Urinary bladder (tissue), 4 donors: ENCODE results near the gene SORCS2. TPM values are rescaled to one million over a fixed set of nuclear protein-coding genes. Genes with fewer than 3 reads are reported as not detected.

Experiments used
- DNase-seq: peaks from one replicate; pipeline ENCODE4 v3.0.0-alpha.2; 2015; ENCODE audit errors: extremely low spot score
- H3K27ac ChIP-seq: one replicate; pipeline ENCODE4 v1.5.1; 2013; ENCODE audit warnings: low read depth, mild to moderate bottlenecking, moderate library complexity
- H3K36me3 ChIP-seq: one replicate; pipeline ENCODE4 v1.6.1; 2013; ENCODE audit warnings: mild to moderate bottlenecking, moderate library complexity; ENCODE audit not compliant: insufficient read depth
- H3K4me1 ChIP-seq: one replicate; pipeline ENCODE4 v1.6.1; 2013; ENCODE audit warnings: mild to moderate bottlenecking, moderate library complexity; ENCODE audit not compliant: insufficient read depth
- H3K4me3 ChIP-seq: one replicate; pipeline ENCODE4 v1.5.1; 2013; ENCODE audit warnings: low read depth, low read length
- WGBS: extraction: QIAGEN DNeasy Blood & Tissue Kit; methylation state at CpG from one replicate; pipeline ENCODE4 v1.1.7; 2013; 5-methylcytosine and 5-hydroxymethylcytosine counted together
- polyA plus RNA-seq: library from polyadenylated mRNA; stranded (reverse); fragments of 200-250 nt; gene quantifications from one replicate; pipeline ENCODE4 v1.2.3, GENCODE V29; 2013
- total RNA-seq: library from RNA; depleted of rRNA; stranded (reverse); fragments of >200 nt; gene quantifications from one replicate; pipeline ENCODE4 v1.2.3, GENCODE V29; 2014
- donor health status: healthy with polysubstance abuse.
- donor health status: healthy.

SORCS2 gene
- total and polyA plus RNA-seq, 2 donors = 5.3 to 10.8 TPM

DNA sequence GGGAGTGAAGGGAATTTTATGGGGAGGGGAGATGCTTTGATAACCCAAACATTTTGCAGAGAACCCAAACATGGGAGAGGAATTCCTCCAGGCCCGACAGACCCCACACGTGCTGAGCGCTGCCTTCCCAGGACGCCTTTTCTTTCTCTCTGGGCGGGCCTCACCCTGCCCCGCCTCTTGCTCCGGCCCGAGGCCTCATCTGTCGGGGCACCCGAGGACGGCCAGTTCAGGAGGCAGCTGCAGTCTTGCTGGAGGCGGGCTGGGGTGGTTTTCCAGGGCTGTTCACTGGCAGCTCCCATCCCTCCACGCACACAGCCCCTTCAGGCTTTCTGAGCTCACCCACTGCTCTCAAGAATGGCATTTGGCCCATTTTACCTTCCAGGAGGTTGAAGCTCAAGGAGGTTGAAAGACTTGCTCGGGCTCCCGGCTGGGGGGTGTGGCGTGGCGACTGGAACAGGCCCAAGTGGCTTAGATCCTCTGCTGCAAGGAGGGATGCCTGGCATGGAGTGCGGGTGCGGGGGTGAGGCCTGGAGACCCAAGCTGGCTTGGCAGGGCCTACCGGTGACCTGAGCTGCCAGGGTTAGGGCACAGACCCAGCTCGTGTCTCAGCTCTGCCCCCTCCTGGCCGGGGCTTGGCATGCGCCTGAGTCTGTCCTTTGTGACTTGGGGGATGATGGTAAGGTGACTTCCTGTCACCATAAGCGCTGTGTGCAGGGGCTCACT lies 143.2 kb downstream of the SORCS2 start:
- Histone ChIP-seq H3K4me1 (no peaks in the 10 kb centered on the region), H3K36me3 (no peaks in the 10 kb centered on the region), H3K4me3 (no peak overlapping the region), H3K27ac (no peak overlapping the region)
- WGBS = 47% methylated on average over 24 of the region's 24 CpGs
- no peak for DNase-seq

DNA sequence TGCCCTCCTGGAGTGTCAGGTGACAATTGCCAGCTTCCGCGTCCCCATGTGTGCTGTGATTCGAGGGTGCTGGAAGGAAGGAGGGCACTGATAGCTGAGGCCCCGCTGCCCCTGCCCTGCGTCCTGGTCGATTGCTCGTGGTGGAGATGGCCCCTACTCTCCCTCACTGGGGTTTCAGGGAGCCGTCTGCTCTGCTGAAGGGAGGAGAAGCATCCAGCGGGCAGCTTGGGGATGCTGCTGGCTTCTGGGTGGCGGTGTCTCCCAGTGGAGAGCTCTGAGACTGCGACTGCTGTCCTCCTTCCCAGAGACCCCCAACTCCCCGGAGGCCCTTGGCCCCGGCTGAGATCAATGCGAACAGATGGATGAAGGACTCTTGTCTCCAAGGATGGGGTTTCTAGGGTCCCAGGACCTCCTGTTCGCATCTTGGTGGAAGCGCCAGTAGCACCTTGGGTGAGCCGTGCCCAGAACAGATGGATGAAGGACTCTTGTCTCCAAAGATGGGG lies 143.8 kb downstream of the SORCS2 start:
- H3K4me1 ChIP-seq = no peaks in the 10 kb centered on the region
- no peak overlapping the region for H3K4me3 ChIP-seq
- WGBS = 74% methylated on average over 15 of the region's 17 CpGs
- no peak overlapping the region for H3K27ac ChIP-seq
- DNase-seq = no peak
- H3K36me3 ChIP-seq = no peaks in the 10 kb centered on the region

DNA sequence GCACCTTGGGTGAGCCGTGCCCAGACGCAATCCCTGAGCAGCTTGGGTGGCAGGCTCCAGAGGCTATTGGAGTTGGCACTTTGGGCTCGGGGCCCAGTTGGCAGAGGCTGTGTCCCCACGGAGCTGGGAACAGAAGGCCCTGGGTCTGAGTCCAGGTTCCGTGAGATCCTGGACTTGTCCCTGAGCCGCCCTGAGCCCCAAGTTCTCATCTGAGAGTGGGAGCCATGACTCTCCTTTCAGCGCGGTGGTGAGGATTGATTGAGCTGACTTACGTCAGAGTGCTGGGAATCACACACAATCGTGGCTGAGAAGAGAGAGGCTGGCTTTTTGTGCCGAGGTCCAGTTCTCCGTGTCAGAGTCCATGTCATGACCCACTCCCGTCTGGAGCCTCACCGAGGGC lies 144.4 kb downstream of the SORCS2 start:
- no peak overlapping the region for H3K4me3 ChIP-seq

DNA sequence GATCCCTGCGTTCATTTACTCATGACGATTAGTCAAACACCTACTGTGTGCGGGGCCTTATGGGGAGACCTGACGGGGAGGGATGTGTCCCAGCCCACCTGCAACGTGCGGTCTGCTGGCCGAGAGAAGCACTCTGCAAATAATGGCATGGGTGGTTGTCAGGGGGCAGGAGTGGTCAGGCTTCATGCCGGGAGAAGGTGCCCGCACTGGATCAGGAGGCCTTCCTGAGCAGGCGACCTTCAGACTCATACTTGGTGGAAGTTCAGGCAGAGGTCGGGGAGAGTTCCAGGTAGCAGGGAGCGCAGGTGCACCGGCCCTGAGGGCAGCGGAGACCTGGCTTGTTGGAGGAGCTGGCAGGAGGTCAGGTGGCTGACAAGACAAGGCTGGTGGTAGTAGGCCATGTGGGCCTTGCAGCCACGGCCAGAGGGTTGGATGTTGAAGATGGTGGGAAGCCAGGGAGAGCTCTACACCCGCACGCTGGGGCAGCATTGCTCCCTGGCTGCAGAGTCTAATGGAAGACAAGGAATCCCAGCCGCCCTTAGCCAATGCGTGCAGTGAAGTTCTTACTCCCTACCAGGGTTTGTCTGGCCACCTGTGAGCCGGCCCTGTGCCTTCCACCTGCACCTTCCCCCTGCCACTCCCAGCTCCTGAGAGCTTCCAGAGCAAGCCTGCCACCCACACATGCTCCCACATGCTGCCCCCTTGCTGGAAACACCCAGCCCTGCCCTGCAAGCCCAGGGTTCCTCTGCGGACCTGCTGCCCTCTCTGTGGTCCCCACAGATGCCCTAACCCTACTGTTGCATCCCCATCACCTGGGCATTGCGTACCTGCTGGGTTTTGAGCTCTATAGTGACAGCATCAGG lies 145.1 kb downstream of the SORCS2 start:
- WGBS = 75% methylated on average over 22 of the region's 22 CpGs
- no peaks in the 10 kb centered on the region for H3K4me1 ChIP-seq
- no peak for DNase-seq
- H3K36me3 ChIP-seq = no peaks in the 10 kb centered on the region
- no peak overlapping the region for H3K27ac ChIP-seq
- no peak overlapping the region for H3K4me3 ChIP-seq

More for the DNA sequence above, 144.4 kb downstream of the SORCS2 start:
- no peak overlapping the region for H3K27ac ChIP-seq
- 79% methylated on average over 14 of the region's 14 CpGs for WGBS
- no peaks in the 10 kb centered on the region for H3K4me1 ChIP-seq
- H3K36me3 ChIP-seq = no peaks in the 10 kb centered on the region
- DNase-seq = no peak

DNA sequence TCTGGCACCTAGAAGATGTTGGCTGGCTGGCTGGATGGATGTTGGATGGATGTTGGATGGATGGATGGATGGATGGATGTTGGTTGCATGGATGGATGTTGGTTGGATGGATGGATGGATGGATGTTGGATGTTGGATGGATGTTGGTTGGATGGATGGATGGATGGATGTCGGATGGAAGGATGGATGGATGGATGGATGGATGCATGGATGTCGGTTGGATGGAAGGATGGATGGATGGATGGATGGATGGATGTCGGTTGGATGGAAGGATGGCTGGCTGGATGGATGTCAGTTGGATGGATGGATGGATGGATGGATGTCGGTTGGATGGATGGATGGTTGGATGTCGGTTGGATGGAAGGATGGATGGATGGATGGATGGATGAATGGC lies 145.7 kb downstream of the SORCS2 start:
- no peak overlapping the region for H3K4me3 ChIP-seq

DNA sequence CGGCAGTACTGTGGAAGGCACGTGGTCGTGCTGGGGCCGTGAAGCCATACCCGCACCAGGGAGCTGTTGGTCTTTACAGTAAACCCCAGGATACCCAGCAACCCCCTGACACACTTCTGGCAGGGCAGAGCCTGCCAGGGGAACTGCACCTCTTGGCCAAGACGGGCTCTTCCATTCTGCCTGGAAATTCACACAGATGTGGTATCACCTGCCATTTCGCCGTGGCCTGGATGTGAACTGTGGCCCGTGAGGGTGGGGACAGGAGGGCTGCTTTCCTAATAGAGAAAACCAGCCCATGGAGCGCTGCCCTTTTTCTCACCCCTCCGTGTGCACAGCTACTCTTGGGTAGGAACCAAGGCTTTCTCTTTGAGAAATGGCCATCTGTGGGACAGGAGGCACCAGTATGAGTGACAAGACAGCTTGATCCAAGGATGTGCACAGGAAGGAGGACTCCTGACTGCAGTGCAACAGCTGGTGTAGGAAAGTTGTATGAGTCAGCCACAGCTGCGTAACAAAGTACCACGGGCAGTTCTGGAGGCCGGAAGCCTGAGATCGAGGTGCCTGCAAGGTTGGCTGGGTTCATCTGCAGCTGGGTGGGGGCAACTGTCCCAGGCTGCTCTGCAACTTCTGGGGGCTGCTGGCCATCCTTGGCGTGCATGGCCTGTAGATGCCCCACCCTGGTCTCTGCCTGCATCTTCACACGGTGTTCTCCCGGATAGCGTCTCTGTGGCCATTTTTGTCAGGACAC lies 146.7 kb downstream of the SORCS2 start:
- Histone ChIP-seq H3K27ac (no peak overlapping the region), H3K4me1 (no peaks in the 10 kb centered on the region), H3K36me3 (no peaks in the 10 kb centered on the region), H3K4me3 (no peak overlapping the region)
- no peak for DNase-seq
- WGBS = 97% methylated on average over 19 of the region's 19 CpGs

More for the DNA sequence above, 145.7 kb downstream of the SORCS2 start:
- H3K36me3 ChIP-seq = no peaks in the 10 kb centered on the region
- H3K27ac ChIP-seq = no peak overlapping the region
- WGBS = 98% methylated on average over 5 of the region's 5 CpGs
- no peaks in the 10 kb centered on the region for H3K4me1 ChIP-seq
- no peak for DNase-seq

DNA sequence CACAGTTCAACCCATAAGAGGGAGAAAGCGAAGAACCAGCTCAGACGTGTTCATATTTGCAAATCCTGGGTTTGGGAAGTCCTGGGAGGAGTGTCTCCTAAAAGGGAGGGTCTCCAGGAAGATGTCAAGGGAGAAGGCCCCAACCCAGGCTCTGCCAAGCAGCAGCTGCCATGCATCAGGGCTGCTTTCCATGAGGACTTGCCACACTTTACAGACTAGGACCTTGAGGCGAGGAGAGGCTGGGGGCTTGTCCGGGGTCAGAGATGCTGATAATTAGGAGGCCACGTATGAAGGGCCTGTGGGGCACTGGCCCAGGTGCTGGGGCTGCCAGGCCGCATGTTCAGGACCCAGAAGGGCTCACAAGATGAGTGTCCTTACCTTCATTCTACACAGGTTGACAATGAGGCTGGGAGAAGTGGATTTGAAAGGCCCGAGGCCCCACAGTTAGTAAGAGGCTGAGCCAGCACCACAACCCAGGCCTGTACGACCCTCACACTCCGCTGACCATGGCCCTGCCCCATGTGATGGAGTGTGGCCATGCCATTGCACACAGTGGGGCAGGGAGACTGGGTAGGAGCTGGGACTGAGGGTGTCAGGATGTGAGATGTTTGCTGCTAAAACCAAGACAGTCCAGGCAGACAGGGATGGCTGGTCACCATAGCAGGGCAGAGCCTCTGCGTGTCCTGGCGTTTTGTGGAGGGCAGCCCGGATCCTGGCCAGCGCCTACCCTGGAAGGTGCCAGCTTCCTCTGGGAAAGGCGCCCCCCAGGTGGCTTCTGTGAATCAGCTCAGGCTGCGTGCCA lies 147.6 kb downstream of the SORCS2 start:
- DNase-seq = no peak
- H3K4me3 ChIP-seq = no peak overlapping the region
- no peaks in the 10 kb centered on the region for H3K4me1 ChIP-seq
- WGBS = 92% methylated on average over 15 of the region's 15 CpGs
- no peak overlapping the region for H3K27ac ChIP-seq
- no peaks in the 10 kb centered on the region for H3K36me3 ChIP-seq

DNA sequence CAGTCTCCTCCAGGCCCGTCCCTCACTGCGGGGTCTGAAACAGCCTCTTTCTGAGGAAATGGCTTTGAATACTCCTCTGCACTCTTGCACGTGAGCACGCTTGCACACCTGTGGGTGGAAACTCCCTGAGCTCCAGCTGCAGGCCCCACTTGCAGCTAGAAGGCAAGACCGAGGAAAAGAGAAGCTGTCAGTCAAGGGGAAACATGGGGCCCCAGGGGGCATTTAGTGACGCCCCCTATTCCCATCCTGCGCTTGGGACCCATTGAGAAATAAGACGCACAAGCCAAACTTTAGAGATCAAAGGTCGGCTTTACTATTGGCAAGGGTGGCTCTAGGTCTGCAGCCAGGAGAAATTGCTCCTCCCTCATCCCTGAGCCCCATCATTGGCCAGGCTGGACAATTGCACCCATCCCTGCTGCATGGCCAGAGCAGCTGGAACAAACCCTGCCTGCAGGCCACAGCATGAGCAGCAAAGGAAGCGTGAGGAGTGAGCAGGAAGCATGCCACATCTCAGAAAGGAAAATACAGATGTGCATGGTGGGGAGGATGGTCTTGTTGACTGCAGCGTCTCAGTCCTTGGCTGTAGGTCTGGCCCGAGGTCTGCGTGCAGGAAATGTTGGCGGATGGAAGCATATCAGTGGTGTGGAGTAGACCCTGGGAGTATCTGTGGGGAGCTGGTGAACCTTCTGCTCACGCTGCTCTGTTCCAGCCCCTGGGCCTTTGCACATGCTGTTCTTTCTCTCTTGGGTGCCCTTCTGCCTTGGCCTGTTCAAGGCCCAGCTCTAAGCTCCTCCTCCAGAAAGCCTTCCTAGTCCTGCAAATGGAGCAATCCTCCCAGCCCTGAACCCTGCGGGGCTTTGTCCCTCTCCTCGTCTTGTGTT lies 148.5 kb downstream of the SORCS2 start:
- Histone ChIP-seq H3K4me3 (no peak overlapping the region), H3K27ac (no peak overlapping the region), H3K36me3 (no peaks in the 10 kb centered on the region), H3K4me1 (no peaks in the 10 kb centered on the region)
- 94% methylated on average over 17 of the region's 17 CpGs for WGBS
- no peak for DNase-seq

DNA sequence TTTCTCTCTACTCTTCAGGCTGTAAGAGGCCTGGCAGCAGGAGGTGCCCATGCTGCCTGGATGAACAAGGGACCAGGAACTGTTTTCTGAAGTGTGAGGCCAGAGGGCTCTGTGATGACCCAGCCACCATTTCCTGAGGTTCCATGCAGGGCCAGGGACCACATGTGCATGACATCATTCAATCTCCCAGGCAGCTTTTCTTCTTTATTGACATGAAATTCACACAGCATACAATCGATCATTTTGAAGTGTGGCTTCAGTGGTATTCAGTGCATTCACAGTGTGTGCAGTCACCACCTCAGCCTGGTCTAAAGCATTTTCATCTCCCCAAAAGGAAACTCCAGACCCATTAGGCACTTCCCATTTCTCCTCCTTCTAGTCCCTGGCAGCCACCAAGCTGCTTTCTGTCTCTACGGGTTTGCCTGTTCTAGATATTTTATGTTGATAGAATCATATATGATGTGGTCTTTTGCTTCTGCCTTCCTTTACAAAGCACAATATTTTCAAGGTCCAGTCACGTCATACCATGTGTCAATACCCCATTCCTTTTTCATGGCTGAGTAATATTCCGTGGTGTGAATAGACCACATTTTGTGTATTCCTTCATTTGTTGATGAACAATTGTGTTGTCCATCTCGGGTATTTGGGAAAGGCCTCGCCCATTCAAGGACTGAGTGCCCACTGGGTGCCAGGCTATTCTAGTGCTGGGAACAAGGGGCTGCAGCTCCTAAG lies 149.3 kb downstream of the SORCS2 start:
- no peak overlapping the region for H3K4me3 ChIP-seq
- WGBS = 86% methylated on average over 6 of the region's 6 CpGs

DNA sequence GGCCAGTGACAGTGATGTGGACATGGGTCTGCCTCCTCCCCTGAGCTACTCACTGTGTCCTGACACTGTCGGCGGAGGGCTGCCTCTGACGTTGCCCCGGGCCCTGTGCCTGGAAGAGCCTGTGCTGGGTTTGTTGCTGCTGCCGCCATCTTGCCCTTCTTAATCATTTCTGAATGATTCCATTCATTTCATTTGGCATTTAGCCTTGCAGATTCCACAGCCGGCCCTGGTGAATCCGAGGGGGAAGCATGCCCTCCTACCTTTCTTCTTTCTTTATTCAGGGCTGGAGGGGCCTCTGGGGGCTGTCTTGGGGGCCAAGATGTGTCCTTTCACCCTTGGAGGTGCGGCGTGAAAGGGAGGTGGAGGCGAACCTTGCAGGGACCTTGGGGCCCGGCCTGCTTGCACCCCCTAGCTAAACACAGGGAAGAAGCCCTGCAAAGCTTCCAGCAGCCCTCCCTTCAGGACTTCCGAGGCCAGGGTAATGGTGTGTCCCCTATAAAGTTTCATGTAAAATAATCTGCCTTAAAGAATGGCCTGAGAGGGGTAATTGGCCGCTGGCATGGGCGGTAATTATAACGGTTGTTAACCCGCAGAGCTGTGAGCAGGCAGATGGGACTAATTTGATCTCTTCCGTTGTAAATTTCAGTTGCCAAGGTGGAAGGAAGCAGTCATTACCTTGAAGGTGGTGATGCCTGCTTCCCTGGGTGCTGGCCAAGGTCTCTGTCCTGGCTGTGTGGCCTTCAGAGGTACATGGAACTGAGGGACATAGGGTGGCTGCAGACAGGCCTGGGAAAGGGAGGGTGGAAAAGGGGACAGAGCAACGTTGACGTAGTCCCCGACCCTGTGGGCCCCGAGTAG lies 150.1 kb downstream of the SORCS2 start:
- DNase-seq = no peak
- WGBS = 88% methylated on average over 21 of the region's 21 CpGs
- Histone ChIP-seq H3K27ac (no peak overlapping the region), H3K4me3 (no peak overlapping the region), H3K36me3 (no peaks in the 10 kb centered on the region), H3K4me1 (no peaks in the 10 kb centered on the region)

More for the DNA sequence above, 149.3 kb downstream of the SORCS2 start:
- H3K27ac ChIP-seq = no peak overlapping the region
- no peaks in the 10 kb centered on the region for H3K4me1 ChIP-seq
- no peaks in the 10 kb centered on the region for H3K36me3 ChIP-seq
- DNase-seq = no peak

DNA sequence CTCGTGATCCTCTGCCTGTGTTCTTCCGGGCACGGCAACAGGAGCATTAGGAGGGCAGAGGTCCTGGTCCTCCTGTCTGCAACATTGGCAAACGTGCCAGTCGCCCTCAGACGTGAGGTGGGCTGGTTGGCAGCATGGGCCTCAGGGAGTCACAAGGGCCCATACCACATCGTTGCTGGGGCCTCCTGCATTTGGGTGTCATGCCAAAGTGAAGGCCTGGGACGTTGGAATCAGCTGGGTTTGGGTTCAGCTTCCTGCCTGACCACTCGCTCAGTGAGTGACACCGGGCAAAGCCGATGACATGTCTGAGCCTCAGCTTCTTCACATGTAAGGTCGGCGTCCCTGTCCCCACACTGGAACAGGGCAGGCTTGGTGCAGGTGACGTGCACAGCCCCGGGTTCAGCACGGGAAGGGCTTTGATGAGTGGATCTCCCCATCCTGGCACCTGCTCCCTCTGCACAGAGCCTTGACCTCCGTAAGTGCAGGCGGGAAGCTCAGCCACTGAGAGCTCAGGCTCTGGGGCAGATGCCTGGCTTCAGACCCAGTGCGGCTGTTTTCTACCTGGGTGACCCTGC lies 150.8 kb downstream of the SORCS2 start:
- no peaks in the 10 kb centered on the region for H3K4me1 ChIP-seq
- H3K4me3 ChIP-seq = no peak overlapping the region
- no peak for DNase-seq
- no peak overlapping the region for H3K27ac ChIP-seq
- no peaks in the 10 kb centered on the region for H3K36me3 ChIP-seq
- WGBS = 91% methylated on average over 19 of the region's 19 CpGs
